Measurements from ENCODE around the gene SLC6A17. TPM values are rescaled to one million over a fixed set of nuclear protein-coding genes. Genes with fewer than 3 reads are reported as not detected.

Gene SLC6A17
- total RNA-seq, 4 donors from 2014 or later, result 0.42 to 1.8 (median 0.57) TPM

DNA sequence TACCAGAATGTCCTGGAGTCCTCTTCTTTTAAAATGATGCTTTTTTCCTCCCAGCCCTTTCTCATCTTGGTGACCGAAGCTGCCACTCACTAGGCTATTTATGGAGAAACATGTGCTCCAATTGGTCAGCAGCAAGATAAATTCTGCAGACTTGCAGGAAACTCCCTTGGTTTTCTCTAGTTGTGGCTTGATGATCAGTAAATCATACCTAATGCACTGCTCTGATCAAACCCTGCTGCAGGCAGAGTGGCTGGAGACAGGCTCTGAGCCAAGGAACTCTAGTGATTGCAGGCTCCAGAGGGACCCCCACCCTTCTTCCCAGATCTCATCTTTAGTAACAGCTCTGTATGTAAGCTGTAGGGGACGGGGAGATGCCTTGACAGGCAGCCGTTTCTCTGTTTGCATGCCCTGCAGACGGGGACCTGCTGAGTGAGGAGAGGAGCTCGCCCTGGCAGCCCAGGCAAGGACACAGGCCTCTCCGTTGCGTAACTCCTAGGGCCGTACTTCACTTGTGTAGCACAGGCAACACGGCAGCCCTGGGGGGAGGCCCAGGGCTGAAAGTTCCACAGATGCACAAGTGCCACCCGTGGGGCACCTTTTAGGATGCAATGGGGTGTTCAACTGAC, 14.5 kb downstream of the SLC6A17 start:
- no peak for TF ChIP-seq EP300 (IDR thresholded peaks at IDR 0.05)
- TF ChIP-seq POLR2AphosphoS5 (IDR thresholded peaks at IDR 0.05), result no peak
- TF ChIP-seq, protein P1, sequence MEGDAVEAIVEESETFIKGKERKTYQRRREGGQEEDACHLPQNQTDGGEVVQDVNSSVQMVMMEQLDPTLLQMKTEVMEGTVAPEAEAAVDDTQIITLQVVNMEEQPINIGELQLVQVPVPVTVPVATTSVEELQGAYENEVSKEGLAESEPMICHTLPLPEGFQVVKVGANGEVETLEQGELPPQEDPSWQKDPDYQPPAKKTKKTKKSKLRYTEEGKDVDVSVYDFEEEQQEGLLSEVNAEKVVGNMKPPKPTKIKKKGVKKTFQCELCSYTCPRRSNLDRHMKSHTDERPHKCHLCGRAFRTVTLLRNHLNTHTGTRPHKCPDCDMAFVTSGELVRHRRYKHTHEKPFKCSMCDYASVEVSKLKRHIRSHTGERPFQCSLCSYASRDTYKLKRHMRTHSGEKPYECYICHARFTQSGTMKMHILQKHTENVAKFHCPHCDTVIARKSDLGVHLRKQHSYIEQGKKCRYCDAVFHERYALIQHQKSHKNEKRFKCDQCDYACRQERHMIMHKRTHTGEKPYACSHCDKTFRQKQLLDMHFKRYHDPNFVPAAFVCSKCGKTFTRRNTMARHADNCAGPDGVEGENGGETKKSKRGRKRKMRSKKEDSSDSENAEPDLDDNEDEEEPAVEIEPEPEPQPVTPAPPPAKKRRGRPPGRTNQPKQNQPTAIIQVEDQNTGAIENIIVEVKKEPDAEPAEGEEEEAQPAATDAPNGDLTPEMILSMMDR (IDR thresholded peaks at IDR 0.05), result no peak
- TF ChIP-seq POLR2A (IDR thresholded peaks at IDR 0.05; ENCODE audit: low read depth), result no peak
- Histone ChIP-seq H3K4me1 (no peaks in the 10 kb centered on the region), H3K27me3 (no peaks in the 10 kb centered on the region), H3K9me3 (no peaks in the 10 kb centered on the region), H3K36me3 (no peaks in the 10 kb centered on the region), H3K4me3 (no peak overlapping the region), H3K27ac (replicated peaks in 1 of 4) (no peak overlapping the region)
- 51% methylated on average over 2 of the region's 10 CpGs for WGBS
- DNase-seq (ENCODE audit: extremely low spot score), result no peak
- intact Hi-C loops (cut with DNase I), result no loop called here

DNA sequence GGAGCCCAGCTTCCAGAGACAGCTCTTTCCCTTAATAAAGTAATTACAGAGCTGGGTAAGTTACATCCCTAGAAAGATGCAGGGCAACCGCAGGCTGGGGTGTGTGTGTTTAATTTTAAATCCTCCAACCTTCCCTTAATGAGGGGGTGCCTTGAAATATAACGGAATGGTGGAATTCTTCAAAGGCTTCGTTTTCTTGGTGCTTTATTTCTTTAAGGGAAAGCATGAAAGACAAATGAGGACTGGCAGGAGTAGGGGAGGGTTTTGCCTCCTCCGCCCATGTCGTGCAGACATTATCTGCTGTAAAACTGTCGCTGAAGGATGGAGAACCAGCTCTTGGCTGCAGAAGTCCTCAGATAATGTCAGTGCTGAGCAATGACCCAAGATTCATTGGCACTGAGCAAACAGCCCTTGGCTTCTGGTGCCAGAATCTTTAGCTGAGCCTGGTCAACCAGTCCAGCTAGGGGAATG, 15.5 kb downstream of the SLC6A17 start:
- no peaks in the 10 kb centered on the region for H3K9me3 ChIP-seq
- H3K27ac ChIP-seq (replicated peaks in 1 of 4), result no peak overlapping the region
- H3K36me3 ChIP-seq, result no peaks in the 10 kb centered on the region
- no peak overlapping the region for H3K4me3 ChIP-seq
- 82% methylated on average over 6 of the region's 6 CpGs for WGBS
- H3K27me3 ChIP-seq, result no peaks in the 10 kb centered on the region
- H3K4me1 ChIP-seq, result no peaks in the 10 kb centered on the region
- intact Hi-C loops (cut with DNase I), result no loop called here
- TF ChIP-seq, protein P1 (IDR thresholded peaks at IDR 0.05), result no peak
- TF ChIP-seq POLR2A (IDR thresholded peaks at IDR 0.05; ENCODE audit: low read depth) (no peak), POLR2AphosphoS5 (IDR thresholded peaks at IDR 0.05) (no peak), EP300 (IDR thresholded peaks at IDR 0.05) (no peak)
- DNase-seq (ENCODE audit: extremely low spot score), result no peak

DNA sequence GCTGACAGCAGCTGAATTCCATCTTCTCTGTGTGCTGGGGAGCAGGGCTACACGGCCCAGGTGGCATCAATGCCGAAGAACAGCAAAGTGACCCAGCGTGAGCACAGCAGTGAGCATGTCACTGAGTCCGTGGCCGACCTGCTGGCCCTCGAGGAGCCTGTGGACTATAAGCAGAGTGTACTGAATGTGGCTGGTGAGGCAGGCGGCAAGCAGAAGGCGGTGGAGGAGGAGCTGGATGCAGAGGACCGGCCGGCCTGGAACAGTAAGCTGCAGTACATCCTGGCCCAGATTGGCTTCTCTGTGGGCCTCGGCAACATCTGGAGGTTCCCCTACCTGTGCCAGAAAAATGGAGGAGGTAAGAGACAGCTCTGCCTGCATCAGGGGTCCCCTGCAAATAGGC, 16.6 kb downstream of the SLC6A17 start:
- H3K36me3 ChIP-seq, result no peaks in the 10 kb centered on the region
- no peaks in the 10 kb centered on the region for H3K9me3 ChIP-seq
- H3K4me1 ChIP-seq, result no peaks in the 10 kb centered on the region
- H3K4me3 ChIP-seq, result no peak overlapping the region
- no peak overlapping the region for H3K27ac ChIP-seq (replicated peaks in 1 of 4)
- intact Hi-C loops (cut with DNase I), result no loop called here
- WGBS, result 88% methylated on average over 8 of the region's 11 CpGs
- DNase-seq (ENCODE audit: extremely low spot score), result no peak
- peaks cover 0 to 2% (median 0%) of the 10 kb centered on the region in 4 donors for H3K27me3 ChIP-seq
- TF ChIP-seq EP300 (IDR thresholded peaks at IDR 0.05) (no peak), POLR2A (IDR thresholded peaks at IDR 0.05; ENCODE audit: low read depth) (no peak), POLR2AphosphoS5 (IDR thresholded peaks at IDR 0.05) (no peak)
- TF ChIP-seq, protein P1 (IDR thresholded peaks at IDR 0.05), result no peak

DNA sequence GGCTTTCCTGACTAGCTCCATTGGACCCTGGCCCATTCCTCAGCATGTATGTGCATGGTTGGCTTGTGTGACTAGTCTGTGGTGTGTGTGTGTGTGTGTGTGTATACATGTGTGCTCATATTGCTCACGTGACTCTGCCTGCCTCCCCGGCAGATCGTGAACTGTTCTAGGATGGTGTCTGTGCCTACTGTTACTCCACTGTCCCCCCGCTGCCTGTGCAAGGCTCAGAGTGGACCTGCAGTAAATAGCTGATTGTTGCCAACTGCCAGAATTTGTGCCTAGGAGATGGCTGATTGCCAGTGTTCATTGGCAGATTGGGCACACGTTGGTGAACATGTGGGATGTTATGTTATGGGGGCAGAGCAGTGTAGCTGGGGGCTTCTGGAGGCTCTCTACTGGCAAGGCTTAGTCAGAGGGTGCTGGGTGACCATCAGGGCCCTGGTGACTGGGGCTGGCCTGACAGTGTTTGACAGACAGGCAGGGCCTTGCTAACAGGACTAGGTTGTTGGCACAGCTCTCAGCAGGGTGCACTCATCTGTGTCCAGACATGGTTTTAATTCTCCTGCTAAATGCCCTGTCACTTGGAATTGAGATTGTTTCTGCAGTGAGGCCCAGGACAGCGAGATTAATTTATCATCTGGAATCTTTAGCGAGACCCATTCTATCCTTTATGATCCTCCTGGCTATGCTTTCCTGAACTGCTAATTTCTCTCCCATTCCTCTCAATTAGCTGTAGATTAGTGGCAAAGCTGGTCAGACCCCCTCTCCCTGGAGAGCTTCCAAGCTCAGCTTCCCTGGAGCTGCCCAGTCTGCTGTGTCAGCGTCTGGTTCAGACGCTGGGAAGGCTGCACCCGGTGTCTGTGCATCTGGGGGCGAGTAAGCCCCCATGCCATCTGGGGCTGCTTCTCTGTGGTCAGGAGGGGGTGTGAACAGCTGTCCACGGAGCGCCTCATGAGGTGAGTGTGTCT, 20.8 kb downstream of the SLC6A17 start:
- no peaks in the 10 kb centered on the region for H3K9me3 ChIP-seq
- intact Hi-C loops (cut with DNase I), result no loop called here
- DNase-seq (ENCODE audit: extremely low spot score), result no peak
- TF ChIP-seq, protein P1 (IDR thresholded peaks at IDR 0.05), result no peak
- TF ChIP-seq POLR2AphosphoS5 (IDR thresholded peaks at IDR 0.05), result no peak
- TF ChIP-seq POLR2A (IDR thresholded peaks at IDR 0.05; ENCODE audit: low read depth), result no peak
- no peak for TF ChIP-seq EP300 (IDR thresholded peaks at IDR 0.05)
- H3K36me3 ChIP-seq, result no peaks in the 10 kb centered on the region
- WGBS, result 79% methylated on average over 10 of the region's 13 CpGs
- H3K4me3 ChIP-seq, result no peak overlapping the region
- H3K4me1 ChIP-seq, result peaks cover under 1 to 3% (median 1%) of the 10 kb centered on the region in 4 donors
- H3K27ac ChIP-seq (replicated peaks in 1 of 4), result no peak overlapping the region
- H3K27me3 ChIP-seq, result peaks cover 0 to 14% (median 0%) of the 10 kb centered on the region in 4 donors

Data from esophagus muscularis mucosa (tissue), 4 donors.